OCI-LY1 (cell line): ENCODE data around the gene HHIPL1.

Experiments
- H2AFZ ChIP-seq: fragments of 200-600 bp; sonication (generic), shearing (Covaris generic); 2 replicates; pipeline ENCODE4 v1.6.0; 2014; ENCODE audit warnings: antibody characterized with exemption, mild to moderate bottlenecking, low read length
- H3F3A ChIP-seq: fragments of 200-600 bp; sonication (generic), shearing (Covaris generic); 2 replicates; pipeline ENCODE4 v1.6.0; 2014; ENCODE audit warnings: mild to moderate bottlenecking, antibody characterized with exemption, low read length, moderate library complexity; ENCODE audit not compliant: insufficient read depth
- H3K27ac ChIP-seq: fragments of 200-600 bp; sonication (generic); 2 replicates; pipeline ENCODE4 v1.5.1; 2014; ENCODE audit warnings: low read length, mixed run types, mild to moderate bottlenecking, low read depth; ENCODE audit not compliant: poor library complexity, severe bottlenecking
- H3K27me3 ChIP-seq: fragments of 200-600 bp; sonication (generic); 2 replicates; pipeline ENCODE4 v1.6.0; 2014; ENCODE audit warnings: antibody characterized with exemption, mild to moderate bottlenecking, low read length, moderate library complexity; ENCODE audit not compliant: insufficient read depth
- H3K36me3 ChIP-seq: fragments of 200-600 bp; sonication (generic); 2 replicates; pipeline ENCODE4 v1.6.1; 2014; ENCODE audit warnings: mild to moderate bottlenecking, antibody characterized with exemption, low read length, moderate library complexity, mixed read lengths; ENCODE audit not compliant: insufficient read depth
- H3K4me1 ChIP-seq: fragments of 200-600 bp; sonication (generic); 2 replicates; pipeline ENCODE4 v1.5.1; 2014; ENCODE audit warnings: mild to moderate bottlenecking, low read length, moderate library complexity; ENCODE audit not compliant: insufficient read depth, severe bottlenecking
- H3K4me2 ChIP-seq: fragments of 200-600 bp; sonication (generic), shearing (Covaris generic); 2 replicates; pipeline ENCODE4 v1.6.1; 2014; ENCODE audit warnings: low read length
- H3K4me3 ChIP-seq: fragments of 200-600 bp; sonication (generic); 2 replicates; pipeline ENCODE4 v1.5.1; 2014; ENCODE audit warnings: low read length, low read depth, mild to moderate bottlenecking, mixed read lengths; ENCODE audit not compliant: poor library complexity, severe bottlenecking
- H3K79me2 ChIP-seq: fragments of 200-600 bp; shearing (Covaris generic); 2 replicates; pipeline ENCODE4 v1.6.1; 2016; ENCODE audit warnings: mixed run types, low read length, mixed read lengths; ENCODE audit not compliant: insufficient read depth
- H3K9ac ChIP-seq: fragments of 200-600 bp; sonication (generic), shearing (Covaris generic); 2 replicates; pipeline ENCODE4 v1.6.1; 2014; ENCODE audit warnings: mild to moderate bottlenecking, low read length, mixed read lengths
- H3K9me2 ChIP-seq: fragments of 200-600 bp; sonication (generic), shearing (Covaris generic); 2 replicates; pipeline ENCODE4 v1.6.1; 2014; ENCODE audit warnings: low read depth, mild to moderate bottlenecking, low read length, mixed read lengths
- H3K9me3 ChIP-seq: fragments of 200-600 bp; shearing (Covaris generic); 2 replicates; pipeline ENCODE4 v1.6.1; 2014; ENCODE audit warnings: low read length, mixed read lengths
- H4K20me1 ChIP-seq: fragments of 200-600 bp; sonication (generic), shearing (Covaris generic); 2 replicates; pipeline ENCODE4 v1.6.0; 2016; ENCODE audit warnings: mild to moderate bottlenecking, low read length; ENCODE audit not compliant: insufficient read depth
- CTCF ChIP-seq: fragments of 200-600 bp; sonication (generic), shearing (Covaris generic); IDR thresholded peaks from 2 replicates; pipeline ENCODE4 v1.5.1; 2017; ENCODE audit warnings: mild to moderate bottlenecking, antibody characterized with exemption, low read length, moderate library complexity, mixed read lengths
- EZH2 ChIP-seq: fragments of 200-600 bp; sonication (generic), shearing (Covaris generic); IDR thresholded peaks from 2 replicates; pipeline ENCODE4 v1.8.0; 2017; ENCODE audit warnings: borderline replicate concordance, mixed run types, mild to moderate bottlenecking, antibody characterized with exemption, low read length, moderate library complexity, mixed read lengths

Gene HHIPL1

DNA sequence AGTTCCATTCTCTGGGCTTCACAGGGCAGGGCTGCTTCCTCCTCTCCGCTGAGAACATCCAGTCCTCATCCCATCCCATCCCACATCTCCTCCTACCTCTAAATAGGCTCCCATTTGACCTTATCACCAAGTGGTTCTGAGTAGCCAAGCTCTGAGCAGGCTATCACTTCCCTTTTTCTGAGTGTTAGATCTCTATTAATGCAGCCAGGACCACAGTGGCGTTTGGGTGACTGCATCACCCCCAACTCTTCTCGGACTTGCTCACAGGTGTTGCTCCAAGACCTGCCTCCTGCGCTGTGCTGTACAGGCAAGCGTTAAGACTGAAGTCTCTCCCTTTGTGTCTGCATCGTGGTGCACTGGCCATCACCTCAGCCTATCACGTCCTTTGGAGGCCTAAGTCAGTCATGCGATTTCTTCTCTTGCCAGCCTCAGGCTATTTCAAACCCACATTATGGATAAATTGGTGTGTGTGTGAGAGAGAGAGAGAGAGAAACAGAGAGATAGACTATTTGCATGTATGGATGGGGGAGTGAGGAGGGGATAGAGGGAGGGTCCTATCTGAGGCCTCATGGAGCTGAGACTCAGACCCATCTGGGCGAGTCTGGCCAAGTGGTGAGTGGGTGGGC lies 12.4 kb upstream of the HHIPL1 start:
- Histone ChIP-seq H3K9me3 (no peaks in the 10 kb centered on the region), H3K79me2 (no peaks in the 10 kb centered on the region), H3K4me1 (no peaks in the 10 kb centered on the region), H3K9me2 (no peaks in the 10 kb centered on the region), H3F3A (no peaks in the 10 kb centered on the region), H3K27me3 (no peaks in the 10 kb centered on the region; the same call in 1 of the 2 replicates), H3K36me3 (no peaks in the 10 kb centered on the region), H3K4me2 (no peak overlapping the region), H3K9ac (no peak overlapping the region), H2AFZ (no peak overlapping the region), H3K4me3 (no peak overlapping the region), H3K27ac (no peak overlapping the region), H4K20me1 (no peaks in the 10 kb centered on the region)
- TF ChIP-seq EZH2 = no peak
- TF ChIP-seq CTCF = no peak

DNA sequence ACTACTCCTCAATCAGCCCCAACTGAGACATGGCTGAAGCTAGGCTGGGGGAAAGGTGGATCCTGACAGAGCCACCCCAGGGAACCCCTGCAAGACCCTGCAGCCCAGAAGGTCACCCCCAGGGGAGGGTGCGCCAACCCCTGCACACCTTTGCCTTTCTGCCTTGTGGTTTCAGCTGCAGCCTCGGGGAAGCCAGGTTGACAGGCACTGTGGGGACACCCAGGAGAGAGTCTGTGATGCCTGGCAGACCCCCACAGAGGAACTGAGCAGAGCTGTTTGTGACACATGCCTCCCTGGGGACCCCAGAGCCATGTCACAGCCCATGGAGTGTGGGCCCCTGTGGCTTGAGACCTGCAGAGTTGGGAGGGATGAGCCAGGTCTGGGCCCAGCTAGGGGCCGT lies 11.8 kb upstream of the HHIPL1 start:
- no peaks in the 10 kb centered on the region for H3K36me3 ChIP-seq
- H3K27me3 ChIP-seq = no peaks in the 10 kb centered on the region; the same call in 1 of the 2 replicates
- no peaks in the 10 kb centered on the region for H3F3A ChIP-seq
- no peak overlapping the region for H3K9ac ChIP-seq
- H2AFZ ChIP-seq = no peak overlapping the region
- H3K27ac ChIP-seq = no peak overlapping the region
- H3K9me2 ChIP-seq = no peaks in the 10 kb centered on the region
- no peaks in the 10 kb centered on the region for H3K9me3 ChIP-seq
- no peak for TF ChIP-seq CTCF
- TF ChIP-seq EZH2 = no peak
- no peaks in the 10 kb centered on the region for H3K4me1 ChIP-seq
- no peaks in the 10 kb centered on the region for H3K79me2 ChIP-seq
- no peak overlapping the region for H3K4me3 ChIP-seq
- H3K4me2 ChIP-seq = no peak overlapping the region
- H4K20me1 ChIP-seq = no peaks in the 10 kb centered on the region

DNA sequence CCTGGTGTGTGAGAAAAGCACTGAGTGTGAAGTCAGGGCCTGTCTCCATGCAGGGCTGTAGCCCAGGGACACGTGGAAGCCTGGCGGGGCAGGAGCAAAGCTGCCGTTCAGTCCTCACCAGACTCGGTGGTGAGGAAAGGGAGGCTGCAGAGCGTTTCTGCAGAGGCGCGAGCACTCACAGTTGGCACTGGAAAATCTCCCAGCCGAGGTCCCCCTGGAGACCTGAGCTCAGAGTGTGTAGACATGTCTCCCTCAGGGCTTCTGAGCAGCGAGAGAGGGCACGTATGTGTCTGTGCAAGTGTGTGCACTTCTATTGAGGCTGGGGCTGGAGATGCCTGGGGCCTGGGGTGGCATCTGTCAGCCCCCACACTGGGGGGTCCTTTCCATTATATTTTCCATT lies 11.0 kb upstream of the HHIPL1 start:
- TF ChIP-seq CTCF (no peak), EZH2 (no peak)
- Histone ChIP-seq H2AFZ (no peak overlapping the region), H3K4me1 (no peaks in the 10 kb centered on the region), H3F3A (no peaks in the 10 kb centered on the region), H3K27me3 (no peaks in the 10 kb centered on the region; the same call in 1 of the 2 replicates), H3K4me3 (no peak overlapping the region), H3K36me3 (no peaks in the 10 kb centered on the region), H3K79me2 (no peaks in the 10 kb centered on the region), H4K20me1 (no peaks in the 10 kb centered on the region), H3K9me2 (no peaks in the 10 kb centered on the region), H3K4me2 (no peak overlapping the region), H3K27ac (no peak overlapping the region), H3K9ac (no peak overlapping the region), H3K9me3 (no peaks in the 10 kb centered on the region)
